ENCODE results near the gene CDC6. TPM values are rescaled to one million over a fixed set of nuclear protein-coding genes. Genes with fewer than 3 reads are reported as not detected.

The CDC6 gene
- total RNA-seq, 6 experiments from 2014 or later, result 16.9 to 36.0 (median 31.5) TPM

GRCh38 chr17:40326832-40327199, 39.1 kb downstream of the CDC6 start:
- H3K36me3 Mint-ChIP-seq (ENCODE audit: low read depth), result peaks cover 6% of the 10 kb centered on the region; the same call in 1 of the 2 replicates
- no peaks in the 10 kb centered on the region for H3K9me3 Mint-ChIP-seq
- no peak overlapping the region; the same call in 1 of the 2 replicates for H3K27ac Mint-ChIP-seq
- no peak for DNase-seq
- H3K27me3 Mint-ChIP-seq (ENCODE audit: insufficient read depth), result peaks cover 1% of the 10 kb centered on the region; the same call in 1 of the 2 replicates
- peaks cover 82% of the 10 kb centered on the region for H3K4me1 Mint-ChIP-seq (ENCODE audit: low read depth)
- TF ChIP-seq CTCF (IDR thresholded peaks at IDR 0.05), result no peak
- no peak overlapping the region for H3K4me3 Mint-ChIP-seq

DNA sequence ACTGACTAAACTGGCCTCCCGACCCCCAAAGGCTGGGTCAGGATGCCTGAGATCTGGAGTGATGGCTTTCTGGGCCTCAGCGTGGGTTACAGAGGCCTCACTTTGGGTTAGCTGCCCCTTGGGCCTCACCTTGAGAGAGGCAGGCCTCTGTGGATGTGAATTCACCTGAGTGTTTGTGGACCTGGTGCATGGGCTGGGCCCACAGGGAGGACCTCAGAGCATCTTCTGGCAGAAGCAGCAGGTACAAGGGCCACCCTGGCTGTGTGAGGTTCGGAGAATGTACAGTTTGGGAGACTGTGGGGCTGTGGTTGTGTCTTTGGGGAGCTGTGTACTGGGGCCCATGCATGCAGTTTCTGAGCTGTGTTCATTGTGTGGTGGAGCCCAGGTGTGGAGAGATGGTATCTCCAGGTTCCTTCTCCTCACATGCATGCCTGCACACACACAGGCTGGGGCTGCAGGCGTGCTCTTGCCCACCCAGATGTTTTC, 39.6 kb downstream of the CDC6 start:
- DNase-seq, result no peak
- Mint-ChIP-seq H3K4me3 (no peak overlapping the region), H3K27ac (peak overlapping the region; percentile 53), H3K36me3 (ENCODE audit: low read depth) (peaks cover 6% of the 10 kb centered on the region; the same call in 1 of the 2 replicates), H3K9me3 (no peaks in the 10 kb centered on the region), H3K4me1 (ENCODE audit: low read depth) (peaks cover 82% of the 10 kb centered on the region), H3K27me3 (ENCODE audit: insufficient read depth) (peaks cover 1% of the 10 kb centered on the region; the same call in 1 of the 2 replicates)
- no peak for TF ChIP-seq CTCF (IDR thresholded peaks at IDR 0.05)

DNA sequence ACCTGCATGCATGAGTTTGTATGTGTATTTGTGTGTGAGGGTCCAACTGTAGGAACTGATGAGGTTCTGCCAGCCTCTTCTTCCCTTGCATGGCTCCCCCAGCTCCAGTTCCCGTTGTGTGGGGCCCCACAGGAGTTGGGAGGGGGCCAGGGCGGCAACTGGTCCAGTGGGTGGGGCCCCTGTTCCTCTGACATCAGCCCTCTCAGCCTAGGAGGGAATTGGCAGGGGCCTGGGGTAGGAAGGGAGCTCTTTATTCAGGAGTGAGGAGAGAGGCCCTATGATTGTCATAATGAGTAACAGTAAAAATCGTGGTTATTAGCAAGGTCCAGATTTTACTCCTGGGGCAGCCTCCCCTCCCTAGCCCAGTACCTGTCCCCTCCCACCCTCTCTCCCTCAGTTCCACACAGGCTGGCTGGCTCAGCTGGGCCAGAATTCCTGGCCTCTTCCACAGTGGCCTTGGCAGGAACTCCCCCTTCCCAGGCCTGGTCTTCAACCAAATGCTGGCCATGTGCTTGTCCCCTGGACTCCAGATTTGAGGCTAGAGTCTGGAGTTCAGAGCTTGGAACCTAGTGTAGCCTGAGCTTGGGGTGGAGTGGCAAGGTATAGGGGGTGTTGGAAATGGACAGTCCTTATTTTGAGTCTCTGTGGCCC, 40.2 kb downstream of the CDC6 start:
- H3K4me3 Mint-ChIP-seq, result no peak overlapping the region
- no peak for DNase-seq
- peaks cover 82% of the 10 kb centered on the region for H3K4me1 Mint-ChIP-seq (ENCODE audit: low read depth)
- H3K9me3 Mint-ChIP-seq, result no peaks in the 10 kb centered on the region
- no peak for TF ChIP-seq CTCF (IDR thresholded peaks at IDR 0.05)
- H3K27me3 Mint-ChIP-seq (ENCODE audit: insufficient read depth), result peaks cover 1% of the 10 kb centered on the region; the same call in 1 of the 2 replicates
- H3K27ac Mint-ChIP-seq, result no peak overlapping the region
- peaks cover 6% of the 10 kb centered on the region; the same call in 1 of the 2 replicates for H3K36me3 Mint-ChIP-seq (ENCODE audit: low read depth)

GRCh38 chr17:40328386-40328766, 40.7 kb downstream of the CDC6 start:
- Mint-ChIP-seq H3K4me1 (ENCODE audit: low read depth) (peaks cover 78% of the 10 kb centered on the region), H3K4me3 (no peak overlapping the region), H3K27ac (no peak overlapping the region), H3K27me3 (ENCODE audit: insufficient read depth) (peaks cover 1% of the 10 kb centered on the region; the same call in 1 of the 2 replicates), H3K9me3 (no peaks in the 10 kb centered on the region), H3K36me3 (ENCODE audit: low read depth) (peaks cover 6% of the 10 kb centered on the region; the same call in 1 of the 2 replicates)
- no peak for TF ChIP-seq CTCF (IDR thresholded peaks at IDR 0.05)
- DNase-seq, result no peak

DNA sequence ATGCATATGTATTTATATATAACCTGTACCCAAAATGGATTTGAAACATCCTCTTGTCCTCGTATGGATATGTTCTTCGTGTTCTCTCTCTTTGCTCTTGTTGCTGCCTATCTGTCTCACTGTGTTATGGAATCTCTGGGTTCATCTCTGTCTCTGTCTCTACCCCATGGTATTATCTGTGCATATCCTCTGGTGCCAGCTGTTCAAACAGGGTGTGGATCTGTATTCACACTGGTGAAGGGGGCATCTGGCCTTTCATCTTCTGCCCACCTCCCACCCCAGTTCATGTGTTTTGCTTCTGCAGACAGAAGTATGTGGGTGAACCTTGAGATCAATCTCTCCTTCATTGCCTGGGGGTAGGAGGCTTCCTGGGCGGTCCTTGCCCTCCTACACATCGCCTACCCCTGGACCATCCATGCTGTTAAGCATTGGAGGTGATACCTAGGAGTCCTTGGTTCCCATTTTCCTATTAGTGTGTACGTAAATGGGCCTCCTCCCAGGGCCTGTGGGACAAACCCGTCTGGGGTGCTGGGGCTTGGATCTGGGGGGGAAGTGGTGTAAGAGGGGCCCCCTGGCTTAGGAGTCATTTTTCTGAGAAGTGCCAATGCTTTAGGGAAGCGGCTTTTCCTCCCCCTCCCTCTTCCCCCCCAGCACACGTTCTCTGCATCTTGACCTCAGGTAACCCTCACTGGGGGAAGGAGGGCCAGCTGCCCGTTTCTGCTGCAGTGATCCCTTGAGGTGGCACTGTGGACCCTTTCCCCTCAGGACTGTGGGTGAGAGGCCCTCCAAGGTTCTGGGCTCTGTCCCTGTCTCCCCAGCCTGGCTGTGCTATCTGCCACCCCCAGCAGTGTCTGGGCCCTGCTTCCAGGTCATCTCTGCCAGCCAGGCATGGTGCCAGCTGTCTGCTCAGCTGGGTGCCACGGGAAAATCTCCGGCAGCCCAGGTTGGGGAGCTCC, 42.4 kb downstream of the CDC6 start:
- DNase-seq, result no peak
- Mint-ChIP-seq H3K4me3 (no peak overlapping the region), H3K27me3 (ENCODE audit: insufficient read depth) (peaks cover 1% of the 10 kb centered on the region), H3K27ac (peak overlapping the region; percentile 54; the same call in 1 of the 2 replicates), H3K9me3 (no peaks in the 10 kb centered on the region), H3K36me3 (ENCODE audit: low read depth) (peaks cover 6% of the 10 kb centered on the region; the same call in 1 of the 2 replicates), H3K4me1 (ENCODE audit: low read depth) (peaks cover 79% of the 10 kb centered on the region)
- TF ChIP-seq CTCF (IDR thresholded peaks at IDR 0.05), result no peak
